ENCODE measurements around the gene PADI1. TPM values are rescaled to one million over a fixed set of nuclear protein-coding genes. Genes with fewer than 3 reads are reported as not detected.

PADI1 gene
- not detected for total RNA-seq

DNA sequence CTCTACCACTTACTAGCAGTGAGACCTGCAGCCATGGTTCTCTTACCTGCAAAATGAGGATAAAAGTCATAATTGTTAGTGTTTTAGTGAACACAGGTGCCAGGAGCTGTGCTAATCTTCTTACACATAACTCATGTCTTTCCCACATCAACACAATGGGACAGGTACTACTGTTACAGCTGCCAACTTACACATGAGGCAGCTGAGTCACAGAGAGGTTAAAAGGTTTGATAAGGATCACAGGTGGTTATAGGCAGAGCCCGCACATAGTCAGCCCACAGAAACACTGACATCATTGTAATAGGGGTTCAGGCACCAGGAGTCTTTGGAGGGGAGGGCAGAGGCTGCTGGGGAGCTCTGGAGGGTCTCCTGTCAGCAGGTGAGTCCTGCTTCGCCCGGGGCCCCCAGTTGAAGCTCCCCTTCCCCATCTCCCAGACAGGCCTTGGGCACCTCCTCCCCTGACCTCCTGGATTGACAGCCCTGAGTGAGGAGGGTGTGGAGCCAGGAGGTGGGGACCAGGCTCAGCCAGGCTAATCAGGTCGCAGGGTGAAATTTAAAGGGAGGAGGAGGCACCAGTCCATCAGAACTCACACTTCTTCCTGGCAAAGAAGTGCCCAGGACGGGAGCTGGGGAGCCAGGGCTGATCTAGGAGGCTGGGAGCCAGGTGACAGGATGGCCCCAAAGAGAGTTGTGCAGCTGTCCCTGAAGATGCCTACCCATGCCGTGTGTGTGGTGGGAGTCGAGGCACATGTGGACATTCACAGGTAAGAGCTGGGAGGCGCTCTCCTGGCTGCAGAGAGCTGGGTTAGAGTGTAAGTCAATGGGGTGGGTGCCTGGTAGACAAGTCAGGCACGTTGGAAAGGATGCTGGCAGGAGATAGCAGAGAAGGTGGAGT lies at the start of gene PADI1:
PADI1 (plus strand) TSS at position 583 of the 895 bp plus-strand sequence; CDS start at position 673, 90 bp downstream.
- DNase-seq: no peak
- Mint-ChIP-seq H3K4me3 (no peak within 1 kb of the TSS), H3K9me3 (no peaks in the 10 kb centered on the region), H3K27me3 (peaks cover 47% of the 10 kb centered on the region), H3K27ac (no peak within 1 kb of the TSS), H3K4me1 (peaks cover 37% of the 10 kb centered on the region), H3K36me3 (no peaks in the 10 kb centered on the region)

DNA sequence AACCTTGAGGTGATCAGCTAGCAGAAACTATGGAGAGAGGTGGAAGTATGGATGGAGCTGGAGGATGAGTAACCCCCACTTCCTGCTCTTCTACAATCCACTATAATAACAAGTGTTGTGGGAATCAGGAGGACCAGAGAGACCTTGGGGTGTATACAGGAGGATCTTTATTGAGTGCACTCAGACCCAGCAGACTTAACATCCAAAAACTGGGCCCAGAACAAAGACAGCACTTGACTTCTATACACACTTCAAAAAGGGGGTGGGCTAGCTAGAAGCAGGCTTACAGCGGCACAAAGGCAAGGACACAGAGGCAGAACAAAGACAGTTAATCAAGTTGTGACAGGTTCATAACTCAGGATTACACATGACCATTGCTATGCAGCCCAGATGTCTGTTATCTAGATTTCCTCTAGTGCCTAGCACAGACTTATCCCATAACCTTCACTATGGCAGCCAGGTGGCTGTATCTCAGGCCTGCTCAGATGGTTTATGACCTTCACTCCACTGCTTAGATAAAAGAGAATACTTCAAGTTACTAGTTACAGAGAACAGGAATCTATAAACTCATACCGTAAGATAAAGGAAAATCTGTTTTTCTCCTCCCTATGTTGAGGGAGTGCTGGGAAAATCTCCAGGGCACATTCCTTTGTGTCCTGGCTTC lies 49.5 kb upstream of the PADI1 start:
- no peak for DNase-seq
- H3K27ac Mint-ChIP-seq: no peak overlapping the region
- H3K36me3 Mint-ChIP-seq: peaks cover 19% of the 10 kb centered on the region
- H3K9me3 Mint-ChIP-seq: peaks cover 42% of the 10 kb centered on the region
- H3K4me3 Mint-ChIP-seq: no peak overlapping the region
- peaks cover 2% of the 10 kb centered on the region for H3K4me1 Mint-ChIP-seq
- peaks cover 19% of the 10 kb centered on the region for H3K27me3 Mint-ChIP-seq

- no peak overlapping the region for H3K27ac Mint-ChIP-seq
Measured at GRCh38 chr1:17156108-17156507, 48.8 kb upstream of the PADI1 start.

DNA sequence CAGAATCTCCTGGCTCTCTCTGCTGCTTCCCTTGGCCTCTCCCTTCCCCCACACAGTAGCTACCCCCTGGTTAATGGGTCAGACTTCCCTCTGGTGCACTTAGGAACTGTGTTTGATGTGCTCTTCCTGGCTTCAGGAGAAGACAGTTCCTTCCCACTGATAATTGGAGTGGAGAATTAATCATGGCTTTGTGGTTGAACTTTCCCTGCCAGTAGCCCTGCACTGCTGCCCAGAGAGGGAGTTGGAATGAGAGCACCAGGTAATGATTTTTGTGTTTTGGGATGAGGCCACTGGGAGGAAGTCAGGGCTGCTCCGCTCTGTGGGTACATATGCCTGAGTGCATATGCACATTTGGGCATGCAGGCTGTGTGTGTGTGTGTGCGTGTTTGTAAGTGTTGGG lies 46.0 kb upstream of the PADI1 start:
- DNase-seq: no peak
- no peak overlapping the region for H3K4me3 Mint-ChIP-seq
- peaks cover 28% of the 10 kb centered on the region for H3K9me3 Mint-ChIP-seq
- peaks cover 13% of the 10 kb centered on the region for H3K36me3 Mint-ChIP-seq
- no peak overlapping the region for H3K27ac Mint-ChIP-seq
- peaks cover 5% of the 10 kb centered on the region for H3K27me3 Mint-ChIP-seq
- H3K4me1 Mint-ChIP-seq: peaks cover 4% of the 10 kb centered on the region

More at GRCh38 chr1:17156108-17156507, 48.8 kb upstream of the PADI1 start:
- DNase-seq: no peak
- Mint-ChIP-seq H3K4me3 (no peak overlapping the region), H3K4me1 (peaks cover 2% of the 10 kb centered on the region), H3K27me3 (peaks cover 13% of the 10 kb centered on the region), H3K9me3 (peaks cover 42% of the 10 kb centered on the region), H3K36me3 (peaks cover 17% of the 10 kb centered on the region)

GRCh38 chr1:17161137-17161740 lies 43.7 kb upstream of the PADI1 start:
- no peaks in the 10 kb centered on the region for H3K27me3 Mint-ChIP-seq
- H3K4me1 Mint-ChIP-seq: peaks cover 3% of the 10 kb centered on the region
- peaks cover 7% of the 10 kb centered on the region for H3K9me3 Mint-ChIP-seq
- no peak for DNase-seq
- H3K4me3 Mint-ChIP-seq: no peak overlapping the region
- H3K36me3 Mint-ChIP-seq: no peaks in the 10 kb centered on the region
- H3K27ac Mint-ChIP-seq: no peak overlapping the region

DNA sequence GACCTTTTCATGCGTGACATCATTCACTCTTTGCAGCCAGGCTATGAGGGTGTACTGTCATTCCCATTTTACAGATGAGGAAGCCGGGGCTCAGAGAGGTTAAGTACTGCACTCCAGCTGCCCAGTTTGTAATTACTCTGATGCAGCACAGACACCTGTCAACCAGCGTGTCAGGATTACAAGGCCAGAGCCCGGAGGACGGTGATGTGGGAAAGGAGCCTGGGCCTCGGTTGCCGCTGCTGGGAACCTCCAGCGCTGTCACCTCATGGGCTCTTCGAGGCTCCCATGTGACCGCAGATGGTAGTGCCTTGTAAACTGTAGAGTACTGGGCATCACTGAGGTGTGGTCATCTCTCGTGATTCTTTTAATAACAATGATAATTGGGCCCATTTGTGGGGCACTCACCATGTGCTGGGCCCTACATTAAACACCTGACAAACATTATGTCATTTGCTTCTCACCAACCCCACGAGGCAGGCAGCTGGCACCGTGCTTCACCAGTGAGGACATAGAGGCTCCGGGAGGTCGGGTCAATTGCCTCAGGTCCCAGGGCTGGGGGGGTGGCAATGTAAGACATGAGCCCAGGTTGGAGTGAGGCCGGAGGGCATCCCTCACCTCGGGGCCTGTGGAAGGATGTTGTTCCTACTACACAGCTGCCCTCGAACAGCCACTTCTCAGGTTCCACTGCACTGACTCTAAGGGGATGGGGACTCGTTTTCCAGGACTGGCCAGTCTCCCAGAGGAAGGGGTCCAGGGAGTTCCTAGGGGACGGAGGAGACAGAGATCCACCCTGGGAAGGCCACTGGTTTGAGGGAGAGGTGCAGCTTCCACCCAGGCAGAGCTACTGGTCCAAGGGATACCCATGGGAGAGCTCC lies 42.8 kb upstream of the PADI1 start:
- Mint-ChIP-seq H3K27me3 (no peaks in the 10 kb centered on the region), H3K27ac (no peak overlapping the region)

DNA sequence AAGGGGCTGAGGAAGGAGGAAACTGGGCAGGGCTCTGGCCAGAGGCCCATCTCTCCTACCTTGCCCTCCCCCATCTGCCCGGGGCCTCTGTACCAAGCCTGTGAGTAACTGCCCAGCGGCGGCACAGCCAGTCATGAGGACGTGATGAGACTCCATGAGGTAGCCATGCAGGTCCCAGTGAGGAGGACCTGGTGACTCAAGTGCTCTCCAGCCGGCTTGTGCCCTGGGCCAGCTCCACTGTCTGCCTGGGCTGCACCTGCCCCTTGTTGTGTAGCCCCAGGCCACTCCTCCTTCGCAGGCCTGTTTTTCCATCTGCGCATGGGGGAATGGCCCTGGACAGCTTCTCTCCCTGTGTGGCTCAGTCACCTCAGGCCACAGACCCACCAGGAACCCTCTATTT lies 42.0 kb upstream of the PADI1 start:
- Mint-ChIP-seq H3K9me3 (no peaks in the 10 kb centered on the region), H3K36me3 (no peaks in the 10 kb centered on the region), H3K27me3 (no peaks in the 10 kb centered on the region), H3K4me3 (no peak overlapping the region), H3K4me1 (peaks cover 2% of the 10 kb centered on the region), H3K27ac (no peak overlapping the region)
- DNase-seq: no peak

More for the DNA sequence above, 42.8 kb upstream of the PADI1 start:
- peaks cover 4% of the 10 kb centered on the region for H3K9me3 Mint-ChIP-seq
- H3K36me3 Mint-ChIP-seq: no peaks in the 10 kb centered on the region
- H3K4me3 Mint-ChIP-seq: no peak overlapping the region
- no peak for DNase-seq
- H3K4me1 Mint-ChIP-seq: peaks cover 2% of the 10 kb centered on the region

DNA sequence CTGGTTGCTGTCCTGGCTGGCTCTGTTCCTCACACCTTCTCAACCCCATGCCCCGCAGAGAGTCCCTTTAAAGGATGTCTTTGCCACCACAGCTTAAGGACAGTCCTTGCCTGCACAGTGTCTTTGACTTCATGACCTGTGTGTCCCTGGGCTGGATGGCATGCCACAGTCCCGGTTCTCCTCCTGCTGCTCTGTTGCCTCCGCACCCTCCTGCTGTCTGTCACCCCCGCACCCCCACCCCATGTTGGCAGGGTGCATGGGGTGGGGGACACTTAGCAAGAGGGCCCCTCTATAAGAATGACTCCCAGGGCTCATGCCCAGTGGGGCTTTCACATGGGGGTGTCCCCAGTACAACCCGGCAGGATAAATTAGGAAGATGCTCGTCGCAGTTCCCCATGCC lies 41.6 kb upstream of the PADI1 start:
- DNase-seq: no peak
- Mint-ChIP-seq H3K9me3 (no peaks in the 10 kb centered on the region), H3K4me1 (peaks cover 2% of the 10 kb centered on the region), H3K4me3 (no peak overlapping the region), H3K36me3 (no peaks in the 10 kb centered on the region), H3K27ac (no peak overlapping the region), H3K27me3 (no peaks in the 10 kb centered on the region)

DNA sequence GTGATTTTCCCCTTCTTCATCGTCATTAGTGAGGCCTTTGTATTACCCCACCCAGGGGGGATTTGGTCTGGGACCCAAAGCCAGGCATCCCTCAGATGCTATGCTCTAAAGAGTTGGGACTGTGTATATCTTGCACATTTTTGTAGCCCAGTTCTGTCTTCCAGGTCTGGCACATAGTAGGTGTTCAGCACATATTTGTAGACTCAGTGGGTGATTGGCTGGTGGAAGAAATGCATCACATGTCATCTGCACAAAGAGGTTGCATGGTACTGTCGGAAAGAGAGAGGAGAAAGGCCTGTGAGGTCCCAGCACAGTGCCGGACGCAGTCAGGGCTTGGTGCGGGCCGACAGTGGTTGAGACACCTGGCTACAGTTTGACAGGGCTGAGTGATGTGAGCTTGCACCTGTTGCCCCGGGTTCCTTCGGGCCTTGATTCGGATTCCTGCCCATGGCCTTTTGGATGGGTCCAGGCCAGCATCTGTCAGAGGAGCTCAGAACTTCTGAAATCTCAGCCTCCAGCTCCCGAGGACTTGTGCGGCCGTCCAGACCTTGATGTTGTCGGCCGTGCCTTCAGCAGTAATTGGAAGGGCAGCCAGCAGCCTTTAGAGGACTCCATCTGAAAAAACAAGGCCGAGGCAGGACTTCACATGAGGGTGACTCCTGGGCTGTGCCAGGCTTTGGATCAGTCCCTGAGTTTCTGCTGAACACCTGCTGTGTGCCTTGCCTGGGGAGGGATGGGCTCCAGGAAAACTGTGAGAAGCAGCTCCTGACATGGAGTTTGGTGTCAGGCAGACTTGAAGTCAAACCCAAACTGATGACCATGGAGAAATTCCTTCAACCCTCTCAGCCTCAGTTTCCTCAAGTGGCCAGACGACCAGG lies 40.9 kb upstream of the PADI1 start:
- Mint-ChIP-seq H3K36me3 (no peaks in the 10 kb centered on the region), H3K9me3 (no peaks in the 10 kb centered on the region), H3K4me1 (peaks cover 2% of the 10 kb centered on the region), H3K27me3 (no peaks in the 10 kb centered on the region), H3K4me3 (no peak overlapping the region), H3K27ac (no peak overlapping the region)
- no peak for DNase-seq

DNA sequence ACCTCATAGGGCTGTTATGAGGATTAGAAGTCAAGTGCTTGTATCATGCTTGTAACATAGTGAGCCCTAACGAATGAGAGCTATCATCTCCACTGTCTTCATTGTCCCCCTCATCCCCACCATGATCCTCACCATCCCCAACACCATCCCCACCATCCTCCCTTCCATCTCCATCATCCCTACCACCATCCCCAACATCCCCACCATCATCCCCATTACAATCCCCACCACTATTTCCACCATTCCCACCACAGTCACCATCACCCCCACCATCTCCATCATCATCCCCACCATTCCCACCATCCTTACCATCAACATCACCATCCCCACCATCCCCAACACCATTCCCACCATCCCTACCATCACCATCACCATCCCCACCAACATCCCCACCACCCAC lies 39.1 kb upstream of the PADI1 start:
- no peak overlapping the region for H3K4me3 Mint-ChIP-seq
- peaks cover 2% of the 10 kb centered on the region for H3K4me1 Mint-ChIP-seq
- no peak overlapping the region for H3K27ac Mint-ChIP-seq
- H3K27me3 Mint-ChIP-seq: no peaks in the 10 kb centered on the region
- no peak for DNase-seq
- H3K9me3 Mint-ChIP-seq: no peaks in the 10 kb centered on the region
- no peaks in the 10 kb centered on the region for H3K36me3 Mint-ChIP-seq

DNA sequence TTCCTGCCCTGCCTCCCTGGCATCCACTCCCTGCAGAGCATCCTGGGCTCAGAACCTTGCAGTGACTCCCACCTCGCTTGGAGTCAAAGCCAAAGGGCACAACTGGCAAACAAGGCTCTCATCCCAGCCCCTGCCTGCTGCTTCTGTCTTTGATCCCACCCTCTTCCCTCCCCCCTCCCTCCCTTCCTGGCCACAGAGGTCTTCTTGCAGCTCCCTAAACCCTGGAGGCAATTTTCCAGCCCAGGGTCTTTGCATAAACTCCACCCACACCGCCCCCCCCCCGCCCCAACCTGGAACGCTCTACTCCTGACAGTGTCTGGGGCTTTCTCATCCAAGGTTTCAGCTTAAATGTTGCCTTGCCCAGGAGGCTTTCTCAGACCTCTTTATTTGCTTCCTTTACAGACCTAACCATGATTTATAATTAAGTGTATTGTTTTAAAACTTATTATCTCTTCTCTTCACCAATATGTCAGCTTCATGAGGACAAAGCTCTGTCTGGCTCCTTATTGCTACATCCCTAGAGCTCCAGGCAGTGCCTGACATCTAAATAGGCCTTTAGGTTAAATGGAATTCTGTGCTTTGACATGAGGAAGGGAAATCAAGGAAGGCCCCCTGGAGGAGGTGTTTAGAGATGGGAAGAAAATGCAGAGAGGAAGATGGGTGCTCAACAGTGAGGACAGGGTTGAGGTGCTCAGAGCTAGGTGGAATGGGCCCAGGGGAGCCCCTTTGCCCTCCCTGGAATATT lies 37.7 kb upstream of the PADI1 start:
- Mint-ChIP-seq H3K27ac (no peak overlapping the region), H3K4me3 (no peak overlapping the region), H3K9me3 (no peaks in the 10 kb centered on the region), H3K27me3 (no peaks in the 10 kb centered on the region), H3K4me1 (no peaks in the 10 kb centered on the region), H3K36me3 (no peaks in the 10 kb centered on the region)
- DNase-seq: no peak

DNA sequence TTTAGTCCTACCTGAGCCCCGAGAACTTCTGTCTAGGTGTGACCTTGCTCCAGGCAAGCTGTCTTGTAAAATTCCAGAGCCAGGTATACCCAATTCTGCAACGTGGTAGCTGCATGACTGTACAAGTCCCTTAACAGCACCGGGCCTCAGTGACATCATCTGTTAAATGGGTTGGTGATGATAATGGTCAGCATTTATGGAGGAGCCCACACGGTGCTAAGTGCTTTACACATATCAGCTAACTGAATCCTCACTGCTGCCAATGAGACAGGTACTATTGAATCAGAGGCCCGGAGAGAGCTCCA lies 37.2 kb upstream of the PADI1 start:
- H3K4me1 Mint-ChIP-seq: no peaks in the 10 kb centered on the region
- no peak for DNase-seq
- H3K27me3 Mint-ChIP-seq: no peaks in the 10 kb centered on the region
- H3K36me3 Mint-ChIP-seq: no peaks in the 10 kb centered on the region
- H3K27ac Mint-ChIP-seq: no peak overlapping the region
- no peaks in the 10 kb centered on the region for H3K9me3 Mint-ChIP-seq
- no peak overlapping the region for H3K4me3 Mint-ChIP-seq

GRCh38 chr1:17168091-17168876 lies 36.6 kb upstream of the PADI1 start:
- Mint-ChIP-seq H3K9me3 (no peaks in the 10 kb centered on the region), H3K4me1 (no peaks in the 10 kb centered on the region)
- DNase-seq: no peak

More at GRCh38 chr1:17168091-17168876, 36.6 kb upstream of the PADI1 start:
- no peaks in the 10 kb centered on the region for H3K36me3 Mint-ChIP-seq
- H3K27me3 Mint-ChIP-seq: peaks cover 4% of the 10 kb centered on the region
- H3K4me3 Mint-ChIP-seq: no peak overlapping the region
- H3K27ac Mint-ChIP-seq: no peak overlapping the region
